IMR-90 (cell line): ENCODE measurements around the gene ADAMTSL5. TPM values are rescaled to one million over a fixed set of nuclear protein-coding genes. Genes with fewer than 3 reads are reported as not detected.
A peak's percentile ranks its signal among the peaks of the same experiment; 100 is the strongest.

ENCODE experiments used
- ATAC-seq: fragments of 200-7000 bp; cut with Tn5 transposase; 2 replicates; pipeline ENCODE4 v1.9.1; 2020; ENCODE audit warnings: low read depth, mild to moderate bottlenecking, moderate library complexity
- BruUV-seq: library from RNA; stranded (reverse); fragments of 400-500 nt; replicated peaks from 2 replicates; lab custom pipeline; 2021; lab: Mats Ljungman, UMichigan
- CTCF ChIA-PET: fragments of 300-600 bp; formaldehyde crosslinking; extraction: SDS; loops from one replicate; lab custom pipeline; 2021; ENCODE audit warnings: antibody characterized with exemption; lab: Yijun Ruan, JAX
- POLR2A ChIA-PET: fragments of 300-600 bp; sonication (Branson Sonifier 250); formaldehyde crosslinking; loops from one replicate; lab custom pipeline; 2022; ENCODE audit warnings: antibody characterized with exemption; ENCODE audit not compliant: unreplicated experiment; lab: Charles Lee
- DNase-seq: peaks from one replicate; pipeline ENCODE4 v3.0.0; 2013
- H2AFZ ChIP-seq: replicated peaks from 2 replicates; pipeline ENCODE3; 2013; ENCODE audit warnings: low read length, mild to moderate bottlenecking; ENCODE audit not compliant: poor library complexity
- H2AK5ac ChIP-seq: 2 replicates; pipeline ENCODE4 v1.6.1; 2013; ENCODE audit warnings: low read depth, low read length, inconsistent platforms
- H2AK9ac ChIP-seq: replicated peaks from 2 replicates; pipeline ENCODE3; 2013; ENCODE audit warnings: mild to moderate bottlenecking, low read depth, low read length, moderate library complexity; ENCODE audit not compliant: poor library complexity
- H2BK120ac ChIP-seq: 2 replicates; pipeline ENCODE4 v1.6.1; 2013; ENCODE audit warnings: low read depth, low read length, inconsistent platforms
- H2BK15ac ChIP-seq: 3 replicates; pipeline ENCODE4 v1.6.1; 2013; ENCODE audit warnings: low read depth, low read length, inconsistent platforms
- H2BK20ac ChIP-seq: 2 replicates; pipeline ENCODE4 v1.6.1; 2013; ENCODE audit warnings: low read depth, mild to moderate bottlenecking, inconsistent platforms, low read length, moderate library complexity
- H2BK5ac ChIP-seq: 2 replicates; pipeline ENCODE4 v1.6.1; 2013; ENCODE audit warnings: mild to moderate bottlenecking, low read depth, low read length, inconsistent platforms; ENCODE audit not compliant: poor library complexity, severe bottlenecking
- H3K14ac ChIP-seq: replicated peaks from 2 replicates; pipeline ENCODE4 v1.6.1; 2013; ENCODE audit warnings: low read depth, low read length, inconsistent platforms
- H3K18ac ChIP-seq: 2 replicates; pipeline ENCODE4 v1.6.1; 2013; ENCODE audit warnings: low read depth, low read length, control low read depth
- H3K23ac ChIP-seq: 2 replicates; pipeline ENCODE4 v1.6.1; 2013; ENCODE audit warnings: low read depth, low read length, inconsistent platforms
- H3K27ac ChIP-seq: 2 replicates; pipeline ENCODE4 v1.5.1; 2013; ENCODE audit warnings: mild to moderate bottlenecking, control low read depth, low read length; ENCODE audit not compliant: insufficient read depth
- H3K27me3 ChIP-seq: 2 replicates; pipeline ENCODE4 v1.6.1; 2013; ENCODE audit warnings: low read length; ENCODE audit not compliant: control insufficient read depth, insufficient read depth
- H3K36me3 ChIP-seq: 2 replicates; pipeline ENCODE4 v1.6.1; 2013; ENCODE audit warnings: low read length, mixed read lengths; ENCODE audit not compliant: control insufficient read depth, insufficient read depth
- H3K4ac ChIP-seq: 2 replicates; pipeline ENCODE4 v1.6.1; 2013; ENCODE audit warnings: low read depth, low read length, inconsistent platforms
- H3K4me1 ChIP-seq: 2 replicates; pipeline ENCODE4 v1.6.1; 2013; ENCODE audit warnings: low read length, mixed read lengths; ENCODE audit not compliant: control insufficient read depth, insufficient read depth
- H3K4me2 ChIP-seq: 2 replicates; pipeline ENCODE4 v1.6.1; 2013; ENCODE audit warnings: low read depth, mild to moderate bottlenecking, control low read depth, low read length, moderate library complexity
- H3K4me3 ChIP-seq: 2 replicates; pipeline ENCODE4 v1.5.1; 2013; ENCODE audit warnings: low read depth, mild to moderate bottlenecking, control low read depth, low read length, moderate library complexity; ENCODE audit not compliant: insufficient read depth
- H3K56ac ChIP-seq: 2 replicates; pipeline ENCODE4 v1.6.1; 2013; ENCODE audit warnings: low read length, inconsistent platforms; ENCODE audit not compliant: insufficient read depth; ENCODE audit errors: extremely low read depth
- H3K79me1 ChIP-seq, 2 experiments: 2 replicates each; pipeline ENCODE4 v1.6.1; 2013; ENCODE audit warnings: low read length in 2 of 2, inconsistent platforms in 1 of 2, low read depth in 1 of 2
- H3K9ac ChIP-seq: 2 replicates; pipeline ENCODE4 v1.6.1; 2013; ENCODE audit warnings: low read depth, low read length, control low read depth
- H3K9me1 ChIP-seq: 2 replicates; pipeline ENCODE4 v1.6.1; 2013; ENCODE audit warnings: low read length, inconsistent platforms; ENCODE audit not compliant: insufficient read depth
- H3K9me3 ChIP-seq: 2 replicates; pipeline ENCODE4 v1.6.1; 2013; ENCODE audit warnings: low read length; ENCODE audit not compliant: control insufficient read depth, insufficient read depth
- H4K20me1 ChIP-seq: 2 replicates; pipeline ENCODE4 v1.6.1; 2013; ENCODE audit warnings: low read length, inconsistent platforms; ENCODE audit not compliant: insufficient read depth
- H4K5ac ChIP-seq: 2 replicates; pipeline ENCODE4 v1.6.1; 2013; ENCODE audit warnings: mild to moderate bottlenecking, low read depth, low read length, control low read depth
- H4K8ac ChIP-seq, 2 experiments: 2 replicates each; pipeline ENCODE4 v1.6.1; 2013; ENCODE audit warnings: low read depth in 2 of 2, low read length in 2 of 2, control low read depth in 1 of 2, inconsistent platforms in 1 of 2
- H4K91ac ChIP-seq: 2 replicates; pipeline ENCODE4 v1.6.1; 2013; ENCODE audit warnings: low read depth, low read length, inconsistent platforms; ENCODE audit not compliant: insufficient read depth
- MAFK ChIP-seq: IDR thresholded peaks from 2 replicates; pipeline ENCODE4 v1.6.1; 2012; ENCODE audit warnings: low read depth, low read length, improper control_type of control experiment
- MXI1 ChIP-seq: IDR thresholded peaks from 2 replicates; pipeline ENCODE4 v1.6.1; 2012; ENCODE audit warnings: low read depth, mild to moderate bottlenecking, low read length, moderate library complexity, borderline replicate concordance
- NFE2L2 ChIP-seq: fragments of 150-350 bp; IDR thresholded peaks from 2 replicates; pipeline ENCODE4 v1.6.1; 2016; ENCODE audit warnings: low read depth, mild to moderate bottlenecking, low read length
- RCOR1 ChIP-seq: IDR thresholded peaks from 2 replicates; pipeline ENCODE4 v1.6.1; 2012; ENCODE audit warnings: mild to moderate bottlenecking, low read length, improper control_type of control experiment; ENCODE audit not compliant: insufficient replicate concordance
- WGBS, 2 experiments: methylation state at CpG; one replicate each; pipeline versions ENCODE4 v1.1.5 to v1.1.7; 2013; ENCODE audit warnings: missing lambda C conversion rate in 2 of 2; ENCODE audit not compliant: insufficient read length in 1 of 2; ENCODE audit errors: extremely low coverage in 2 of 2; 5-methylcytosine and 5-hydroxymethylcytosine counted together
- dilution Hi-C: fragments of 300-500 bp; cut with HindIII; formaldehyde crosslinking; loops from one replicate; pipeline ENCODE4 v1.14.3; 2018; ENCODE audit warnings: low sequenced_read_pairs; ENCODE audit not compliant: unreplicated experiment
- in situ Hi-C: fragments of 300-500 bp; cut with MboI; formaldehyde crosslinking; loops from 3 replicates; pipeline ENCODE4 v1.14.3; 2019; ENCODE audit warnings: low sequenced_read_pairs, inconsistent platforms, mixed read lengths
- intact Hi-C: fragments of 100-400 bp; cut with micrococcal nuclease; formaldehyde crosslinking; loops from 2 replicates; pipeline ENCODE4 v1.10.0; 2022
- polyA plus RNA-seq, 3 experiments: library from polyadenylated mRNA; depleted of rRNA; stranded (reverse); fragments of >200 nt; gene quantifications; 2 replicates each; pipeline ENCODE4 v1.2.3, GENCODE V29; 2012; ENCODE audit warnings: low replicate concordance in 1 of 3
- total RNA-seq: library from RNA; depleted of rRNA; stranded (reverse); fragments of >200 nt; gene quantifications from 2 replicates; pipeline ENCODE4 v1.2.3, GENCODE V29; 2012

The ADAMTSL5 gene
- total and polyA plus RNA-seq, 2 of the 4 experiments (the other 2 are of a cell fraction), result 0.90 to 10.8 TPM

- peak within 1 kb of the TSS; percentile 60 for H2BK120ac ChIP-seq
- CTCF ChIA-PET, result no interaction called here
- peaks cover 10% of the 10 kb centered on the region; the same call in 1 of the 2 replicates for H3K27me3 ChIP-seq
- H3K4me2 ChIP-seq, result peak within 1 kb of the TSS; percentile 92
- H3K4me1 ChIP-seq, result peaks cover 9% of the 10 kb centered on the region
- H4K8ac ChIP-seq, result peak within 1 kb of the TSS in 1 of 2 experiments; percentile 85; a peak in 2 of 4 replicates
- WGBS, 2 experiments, result 8% methylated on average over 29 of the region's 73 CpGs; no CpG with 5 or more reads in 1 of the 2 experiments
- peak within 1 kb of the TSS; percentile 66 for H3K9ac ChIP-seq
- H3K27ac ChIP-seq, result peak within 1 kb of the TSS; percentile 68
- H3K56ac ChIP-seq, result no peak within 1 kb of the TSS
- H2BK20ac ChIP-seq, result no peak within 1 kb of the TSS
- peak within 1 kb of the TSS; percentile 47 for H2BK5ac ChIP-seq
- dilution Hi-C loops (no loop called here), in situ Hi-C loops (no loop called here), intact Hi-C loops (no loop called here)
- POLR2A ChIA-PET, result interaction anchor here (0.6 kb wide), 1 partner anchor 1103 kb away, joined by 3 read pairs; no protein-coding TSS in a partner anchor
- H3K23ac ChIP-seq, result no peak within 1 kb of the TSS; the same call in 1 of the 2 replicates
- peaks cover 3% of the 10 kb centered on the region; the same call in 1 of the 2 replicates for H4K20me1 ChIP-seq
- H3K79me1 ChIP-seq, result no peaks in the 10 kb centered on the region
- no peak within 1 kb of the TSS for H3K18ac ChIP-seq
- TF ChIP-seq NFE2L2 (no peak), RCOR1 (peak; percentile 29), MXI1 (0 out of 2 replicates have a peak, but pooled peaks have one; percentile 17), MAFK (no peak)
- H3K36me3 ChIP-seq, result no peaks in the 10 kb centered on the region
- H4K5ac ChIP-seq, result peak within 1 kb of the TSS; percentile 12
- ATAC-seq (no peak), DNase-seq (no peak)
- no peaks in the 10 kb centered on the region for H3K9me3 ChIP-seq
- H4K91ac ChIP-seq, result peak within 1 kb of the TSS; percentile 43; the same call in 1 of the 2 replicates
- BruUV-seq, result no TSS peak
- peak within 1 kb of the TSS; percentile 73 for H3K14ac ChIP-seq
- H3K4ac ChIP-seq, result peak within 1 kb of the TSS; percentile 77
- peak within 1 kb of the TSS; percentile 100 for H2AFZ ChIP-seq
- H2BK15ac ChIP-seq, result no peak within 1 kb of the TSS; the same call in 2 of the 3 replicates
- peak within 1 kb of the TSS; percentile 93 for H2AK9ac ChIP-seq
- H3K4me3 ChIP-seq, result peak within 1 kb of the TSS; percentile 59
- H3K9me1 ChIP-seq, result no peaks in the 10 kb centered on the region
- no peak within 1 kb of the TSS; the same call in 1 of the 2 replicates for H2AK5ac ChIP-seq
Observed at GRCh38 chr19:1491114-1491848, 21.5 kb downstream of the ADAMTSL5 start, which contains the start of gene REEP6. Gene REEP6, plus strand, starts transcription at chr19:1491181. Its CDS starts 89 bp downstream, at chr19:1491270.
